Effector memory CD8-positive, alpha-beta T cell (primary cell): ENCODE results near the gene ADGRG4.
"Not testable (repeated sequence)": the region's sequence is repeated elsewhere in the genome, so short reads cannot be mapped to it uniquely, and the experiment has no call there.

ENCODE experiments used
- ATAC-seq: fragments of 150-1000 bp; cut with Tn5 transposase; replicated peaks from 2 replicates; pipeline ENCODE4 v1.10.0; 2021; ENCODE audit warnings: mild to moderate bottlenecking, moderate library complexity
- DNase-seq, 3 experiments: peaks; one replicate each; pipeline ENCODE4 v3.0.0; 2021
- H3K27ac Mint-ChIP-seq, 2 donors: one replicate each; pipeline ENCODE4 v1.8.0; 2022; ENCODE audit warnings: mild to moderate bottlenecking in 2 of 2, mixed read lengths in 2 of 2, moderate library complexity in 2 of 2
- H3K27me3 Mint-ChIP-seq, 2 donors: one replicate each; pipeline ENCODE4 v1.8.0; 2022; ENCODE audit warnings: mixed read lengths in 2 of 2
- H3K36me3 Mint-ChIP-seq: one replicate; pipeline ENCODE4 v1.8.0; 2022; ENCODE audit warnings: mild to moderate bottlenecking, moderate library complexity, mixed read lengths; ENCODE audit not compliant: insufficient read depth
- H3K4me1 Mint-ChIP-seq, 2 donors: one replicate each; pipeline ENCODE4 v1.8.0; 2022; ENCODE audit warnings: low read depth in 2 of 2, mixed read lengths in 2 of 2
- H3K4me3 Mint-ChIP-seq, 2 donors: one replicate each; pipeline ENCODE4 v1.8.0; 2022; ENCODE audit warnings: mild to moderate bottlenecking in 2 of 2, mixed read lengths in 2 of 2, moderate library complexity in 2 of 2
- H3K9me3 Mint-ChIP-seq, 2 donors: one replicate each; pipeline ENCODE4 v1.8.0; 2022; ENCODE audit warnings: mixed read lengths in 2 of 2

ADGRG4 gene

DNA sequence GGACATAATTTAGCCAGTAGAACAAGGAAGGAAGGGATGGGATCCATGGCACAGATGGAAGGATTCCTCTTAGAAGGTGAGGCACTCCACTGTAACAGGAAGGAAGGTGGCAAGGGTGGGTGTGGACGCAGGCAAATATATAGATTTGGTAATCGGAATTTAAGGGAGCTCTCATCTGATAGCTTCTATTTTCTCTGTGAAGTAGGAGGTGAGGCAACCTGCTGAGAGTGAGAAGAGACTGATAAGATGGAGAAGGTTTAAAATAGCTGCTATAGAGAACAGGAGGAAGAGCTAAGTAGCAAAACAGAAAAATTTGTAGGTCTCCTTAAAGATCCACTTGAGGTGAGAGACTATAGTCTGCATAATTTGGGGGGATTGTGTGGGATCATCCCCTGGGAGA, 125.2 kb downstream of the ADGRG4 start:
- H3K27ac Mint-ChIP-seq, result no peak overlapping the region
- no peaks in the 10 kb centered on the region for H3K27me3 Mint-ChIP-seq
- no peaks in the 10 kb centered on the region for H3K9me3 Mint-ChIP-seq
- peaks cover 3% of the 10 kb centered on the region for H3K36me3 Mint-ChIP-seq
- no peak for DNase-seq
- H3K4me1 Mint-ChIP-seq, result no peaks in the 10 kb centered on the region
- no peak for ATAC-seq
- no peak overlapping the region for H3K4me3 Mint-ChIP-seq

DNA sequence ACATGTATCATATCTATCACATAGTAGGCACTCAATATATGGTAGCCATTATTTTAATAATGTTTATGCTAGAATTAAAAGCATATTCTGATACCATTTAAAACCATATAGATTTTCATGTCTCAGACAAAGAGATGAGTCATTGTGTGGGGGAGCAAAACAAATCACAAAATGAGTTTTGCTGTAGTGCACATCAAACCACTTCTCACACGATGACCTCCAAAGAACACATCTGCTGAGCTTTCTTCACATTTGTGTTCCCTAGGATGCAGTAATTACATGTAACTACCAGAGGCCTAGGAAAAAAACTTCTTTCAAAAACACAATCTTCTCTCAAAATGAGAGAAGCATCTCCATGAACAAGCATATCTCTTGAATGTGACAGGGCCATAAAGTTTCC, 130.9 kb downstream of the ADGRG4 start:
- ATAC-seq (no peak), DNase-seq (no peak)
- peaks cover under 1% of the 10 kb centered on the region for H3K36me3 Mint-ChIP-seq
- H3K27ac Mint-ChIP-seq, result no peak overlapping the region
- no peak overlapping the region for H3K4me3 Mint-ChIP-seq
- no peaks in the 10 kb centered on the region for H3K9me3 Mint-ChIP-seq
- H3K27me3 Mint-ChIP-seq, result peaks cover 0 to 4% of the 10 kb centered on the region in 2 donors
- H3K4me1 Mint-ChIP-seq, result no peaks in the 10 kb centered on the region

DNA sequence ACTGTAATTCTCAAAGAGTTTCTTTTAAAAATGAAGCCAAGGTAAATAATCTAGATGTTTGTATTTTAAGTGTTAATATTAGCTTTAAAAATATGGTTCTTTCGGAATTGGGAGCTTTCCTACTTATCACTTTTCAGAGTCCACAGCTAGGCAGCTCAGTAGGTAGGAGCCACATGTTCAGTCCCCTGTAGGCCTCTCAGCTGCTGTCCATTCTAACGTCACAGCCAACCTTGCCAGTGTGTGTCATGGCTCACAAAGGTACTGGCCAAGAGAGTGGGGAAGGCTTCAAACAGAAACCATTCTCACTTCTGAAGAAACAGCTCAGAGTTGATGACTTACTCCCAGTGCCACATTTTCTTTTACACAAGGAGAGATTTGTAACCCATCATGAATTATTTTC, 137.0 kb downstream of the ADGRG4 start:
- peaks cover 0 to 6% of the 10 kb centered on the region in 2 donors for H3K27me3 Mint-ChIP-seq
- H3K27ac Mint-ChIP-seq, result no peak overlapping the region
- H3K4me1 Mint-ChIP-seq, result no peaks in the 10 kb centered on the region
- ATAC-seq, result no peak
- H3K9me3 Mint-ChIP-seq, result no peaks in the 10 kb centered on the region
- no peaks in the 10 kb centered on the region for H3K36me3 Mint-ChIP-seq
- H3K4me3 Mint-ChIP-seq, result no peak overlapping the region
- DNase-seq, result no peak

- Mint-ChIP-seq H3K4me1 (no peaks in the 10 kb centered on the region), H3K9me3 (no peaks in the 10 kb centered on the region), H3K4me3 (no peak overlapping the region), H3K27ac (no peak overlapping the region), H3K36me3 (no peaks in the 10 kb centered on the region), H3K27me3 (peaks cover 0 to 6% of the 10 kb centered on the region in 2 donors)
- no peak for ATAC-seq
- DNase-seq, result no peak
These were observed 137.4 kb downstream of the ADGRG4 start for GRCh38 chrX:136438192-136438591.

GRCh38 chrX:136445674-136446073, 144.9 kb downstream of the ADGRG4 start:
- not testable (repeated sequence) for ATAC-seq, H3K36me3 Mint-ChIP-seq, H3K27ac Mint-ChIP-seq, H3K4me1 Mint-ChIP-seq, H3K4me3 Mint-ChIP-seq, DNase-seq, H3K9me3 Mint-ChIP-seq, H3K27me3 Mint-ChIP-seq

GRCh38 chrX:136446208-136446607, 145.4 kb downstream of the ADGRG4 start:
- no peak overlapping the region for H3K27ac Mint-ChIP-seq
- peaks cover 0 to 8% of the 10 kb centered on the region in 2 donors for H3K27me3 Mint-ChIP-seq
- no peaks in the 10 kb centered on the region for H3K9me3 Mint-ChIP-seq
- H3K36me3 Mint-ChIP-seq, result no peaks in the 10 kb centered on the region
- no peaks in the 10 kb centered on the region for H3K4me1 Mint-ChIP-seq
- H3K4me3 Mint-ChIP-seq, result no peak overlapping the region
- DNase-seq, result no peak
- ATAC-seq, result no peak

DNA sequence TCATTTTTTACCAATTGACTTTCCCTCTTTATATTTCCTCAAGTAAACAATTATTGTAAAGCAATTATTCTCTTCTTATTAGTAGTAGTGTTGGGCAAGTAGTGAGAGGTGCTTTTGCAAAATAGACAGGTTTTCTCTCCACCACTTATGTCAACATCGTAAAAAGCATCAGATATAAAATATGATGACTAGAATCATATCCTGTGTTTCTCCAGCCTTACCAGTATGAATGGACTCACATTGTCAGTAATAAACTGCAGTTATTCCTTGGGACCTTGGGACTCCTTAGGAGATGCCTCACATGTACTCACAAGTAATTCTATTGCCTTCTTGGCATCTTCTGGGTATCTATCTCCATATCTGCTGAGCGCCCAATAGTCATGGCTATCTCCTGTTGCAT, 146.5 kb downstream of the ADGRG4 start:
- H3K27ac Mint-ChIP-seq, result no peak overlapping the region
- H3K9me3 Mint-ChIP-seq, result no peaks in the 10 kb centered on the region

GRCh38 chrX:136447968-136448367, 147.2 kb downstream of the ADGRG4 start:
- ATAC-seq, result no peak
- DNase-seq, result no peak
- H3K4me1 Mint-ChIP-seq, result no peaks in the 10 kb centered on the region
- peaks cover 0 to 8% of the 10 kb centered on the region in 2 donors for H3K27me3 Mint-ChIP-seq
- H3K9me3 Mint-ChIP-seq, result no peaks in the 10 kb centered on the region
- no peaks in the 10 kb centered on the region for H3K36me3 Mint-ChIP-seq
- no peak overlapping the region for H3K4me3 Mint-ChIP-seq
- H3K27ac Mint-ChIP-seq, result no peak overlapping the region

More for the DNA sequence above, 146.5 kb downstream of the ADGRG4 start:
- Mint-ChIP-seq H3K36me3 (no peaks in the 10 kb centered on the region), H3K4me1 (no peaks in the 10 kb centered on the region), H3K4me3 (no peak overlapping the region), H3K27me3 (peaks cover 0 to 8% of the 10 kb centered on the region in 2 donors)
- ATAC-seq (no peak), DNase-seq (no peak)

DNA sequence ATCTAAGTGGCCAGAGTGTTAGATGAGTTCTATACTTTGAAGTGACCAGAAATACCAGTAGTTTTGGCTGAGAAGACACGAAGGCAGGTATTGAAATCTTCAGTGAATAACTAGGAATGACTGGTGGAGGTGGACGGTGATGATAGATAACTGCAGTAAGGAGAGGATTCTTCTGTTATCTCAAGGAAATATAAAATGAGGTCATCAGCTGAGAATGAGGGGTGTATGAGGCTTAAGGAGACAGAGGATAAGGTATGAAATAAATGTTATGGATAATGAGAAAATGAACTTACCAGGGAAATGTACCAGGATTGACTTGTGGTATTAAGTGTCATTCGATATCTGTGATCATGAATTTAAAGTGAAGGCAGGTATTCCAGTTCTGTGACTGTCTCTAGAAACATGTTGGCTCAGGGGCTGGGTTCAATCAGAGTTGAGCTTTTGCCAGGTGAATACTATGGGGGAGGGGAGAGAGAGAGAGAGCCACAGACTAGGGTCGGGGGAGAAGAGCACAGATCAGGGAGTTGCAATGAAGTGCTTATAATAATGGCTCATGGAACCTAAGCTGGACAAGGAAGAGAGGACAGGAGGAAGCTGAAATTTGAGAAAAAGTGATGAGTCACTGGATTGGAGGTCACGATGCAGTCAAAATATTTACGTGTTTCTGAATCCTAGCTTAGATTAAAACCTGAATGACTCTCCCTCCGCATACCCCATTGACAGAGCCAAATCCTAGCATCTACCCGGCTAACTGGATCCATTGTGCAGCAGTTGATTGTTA, 149.5 kb downstream of the ADGRG4 start:
- DNase-seq, result no peak
- no peaks in the 10 kb centered on the region for H3K36me3 Mint-ChIP-seq
- H3K4me3 Mint-ChIP-seq, result no peak overlapping the region
- H3K27ac Mint-ChIP-seq, result no peak overlapping the region
- H3K9me3 Mint-ChIP-seq, result no peaks in the 10 kb centered on the region
- H3K27me3 Mint-ChIP-seq, result peaks cover 0 to 8% of the 10 kb centered on the region in 2 donors
- no peak for ATAC-seq
- no peaks in the 10 kb centered on the region for H3K4me1 Mint-ChIP-seq

DNA sequence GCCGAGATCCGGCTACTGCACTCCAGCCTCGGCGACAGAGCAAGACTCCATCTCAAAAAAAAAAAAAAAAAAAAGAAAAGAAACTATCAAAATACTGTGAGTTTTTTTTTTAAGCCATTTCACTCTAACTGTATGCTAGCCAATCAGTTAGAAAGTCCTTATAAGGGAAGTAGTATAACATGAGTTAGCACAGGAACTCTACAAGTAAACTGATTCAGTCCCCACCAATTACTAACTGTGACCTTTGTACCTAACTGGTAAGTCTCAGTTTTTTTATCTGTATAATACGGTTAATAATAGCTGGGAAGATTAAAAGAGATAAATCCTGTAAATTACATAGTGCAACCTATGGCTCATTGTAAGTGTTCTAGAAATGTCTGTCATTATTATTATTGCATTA, 151.9 kb downstream of the ADGRG4 start:
- no peaks in the 10 kb centered on the region for H3K36me3 Mint-ChIP-seq
- no peaks in the 10 kb centered on the region for H3K4me1 Mint-ChIP-seq
- H3K9me3 Mint-ChIP-seq, result no peaks in the 10 kb centered on the region
- DNase-seq (no peak), ATAC-seq (no peak)
- no peak overlapping the region for H3K4me3 Mint-ChIP-seq
- no peaks in the 10 kb centered on the region for H3K27me3 Mint-ChIP-seq
- no peak overlapping the region for H3K27ac Mint-ChIP-seq

GRCh38 chrX:136453114-136453513, 152.4 kb downstream of the ADGRG4 start:
- H3K4me1 Mint-ChIP-seq, result no peaks in the 10 kb centered on the region
- no peak for ATAC-seq
- H3K27me3 Mint-ChIP-seq, result no peaks in the 10 kb centered on the region
- DNase-seq, result no peak
- no peak overlapping the region for H3K27ac Mint-ChIP-seq
- no peaks in the 10 kb centered on the region for H3K36me3 Mint-ChIP-seq
- no peaks in the 10 kb centered on the region for H3K9me3 Mint-ChIP-seq
- no peak overlapping the region for H3K4me3 Mint-ChIP-seq

DNA sequence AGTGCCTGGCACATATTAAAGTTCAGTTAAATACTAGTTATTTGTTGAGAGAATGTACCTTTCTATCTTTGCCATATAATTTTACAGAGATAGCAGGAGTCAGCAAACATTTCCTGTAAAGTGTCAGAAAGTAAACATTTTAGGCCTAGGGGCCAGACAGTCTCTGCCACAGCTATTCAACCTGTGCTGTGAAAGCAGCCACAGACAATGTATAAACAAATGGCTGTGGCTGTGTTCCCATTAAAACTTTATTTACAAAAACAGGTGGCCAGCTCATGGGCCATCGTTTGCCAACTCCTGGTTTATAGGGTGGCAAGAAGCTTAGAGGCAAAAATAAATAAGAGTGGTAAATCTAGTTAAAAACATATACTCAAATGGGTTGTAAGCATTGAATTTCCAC, 153.0 kb downstream of the ADGRG4 start:
- Mint-ChIP-seq H3K4me3 (no peak overlapping the region), H3K27ac (no peak overlapping the region), H3K36me3 (no peaks in the 10 kb centered on the region), H3K27me3 (no peaks in the 10 kb centered on the region), H3K4me1 (no peaks in the 10 kb centered on the region), H3K9me3 (no peaks in the 10 kb centered on the region)
- DNase-seq (no peak), ATAC-seq (no peak)

- no peak for DNase-seq
- Mint-ChIP-seq H3K27ac (no peak overlapping the region), H3K4me1 (no peaks in the 10 kb centered on the region), H3K4me3 (no peak overlapping the region), H3K9me3 (no peaks in the 10 kb centered on the region), H3K36me3 (no peaks in the 10 kb centered on the region), H3K27me3 (no peaks in the 10 kb centered on the region)
- ATAC-seq, result no peak
These were observed 155.4 kb downstream of the ADGRG4 start for GRCh38 chrX:136456133-136456532.

DNA sequence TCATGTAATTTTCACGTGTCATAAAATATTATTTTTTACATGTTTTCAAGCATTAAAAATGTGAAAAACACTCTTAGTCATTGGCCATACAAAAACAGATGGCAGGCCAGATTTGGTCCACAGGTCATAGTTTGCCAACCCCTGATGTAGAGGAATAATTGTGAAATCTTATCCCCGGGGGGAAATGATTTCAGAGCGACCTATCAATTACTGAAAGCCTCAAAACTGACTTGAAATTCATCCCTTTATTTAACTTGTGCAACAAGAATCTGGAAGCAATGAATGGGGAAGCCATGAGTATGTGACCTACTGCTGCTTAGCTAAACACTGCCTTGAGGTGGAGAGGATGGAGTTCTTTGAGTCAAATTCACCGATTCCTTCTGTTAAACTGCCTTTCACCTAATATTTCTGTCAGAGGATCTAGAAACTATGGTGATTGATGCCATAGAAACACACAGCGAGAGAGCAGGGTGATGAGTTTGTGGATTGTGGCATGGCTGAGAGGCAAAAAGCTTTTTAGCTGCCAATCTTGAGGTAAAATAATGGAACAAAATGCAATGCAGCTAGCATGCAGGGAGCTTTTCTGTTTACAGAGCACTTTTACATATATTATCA, 156.6 kb downstream of the ADGRG4 start:
- no peak for DNase-seq
- H3K9me3 Mint-ChIP-seq, result no peaks in the 10 kb centered on the region
- H3K36me3 Mint-ChIP-seq, result no peaks in the 10 kb centered on the region
- no peak overlapping the region for H3K4me3 Mint-ChIP-seq
- H3K4me1 Mint-ChIP-seq, result no peaks in the 10 kb centered on the region
- no peaks in the 10 kb centered on the region for H3K27me3 Mint-ChIP-seq
- no peak overlapping the region for H3K27ac Mint-ChIP-seq
- ATAC-seq, result no peak
